ENCODE results near the gene THRB.

DNA sequence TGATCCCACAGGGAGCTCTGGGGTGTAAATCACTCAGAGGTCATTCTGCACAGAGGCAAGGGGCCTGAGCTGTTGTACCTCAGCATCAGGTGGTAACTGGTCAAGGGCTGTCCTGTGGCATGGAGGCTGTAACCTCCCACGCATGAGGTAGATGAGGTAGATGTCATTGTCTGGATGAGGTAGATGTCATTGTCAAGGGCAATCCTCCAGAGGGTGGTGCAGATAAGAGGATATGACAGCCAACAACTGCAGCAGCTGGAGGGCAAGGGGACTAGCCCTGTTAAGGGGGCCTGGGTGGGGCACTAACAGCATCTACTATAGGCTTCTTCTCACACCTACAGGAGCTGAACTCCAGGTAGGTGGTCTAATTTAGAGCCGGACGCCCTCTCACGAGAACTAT lies 55.6 kb downstream of the THRB start:
- no peak for TF ChIP-seq TEAD4 (CRISPR knock-in tag; IDR thresholded peaks at IDR 0.05)
- no peak for TF ChIP-seq IRF2 (CRISPR knock-in tag; IDR thresholded peaks at IDR 0.05; ENCODE audit: borderline replicate concordance, low read depth)
- TF ChIP-seq, protein P1, sequence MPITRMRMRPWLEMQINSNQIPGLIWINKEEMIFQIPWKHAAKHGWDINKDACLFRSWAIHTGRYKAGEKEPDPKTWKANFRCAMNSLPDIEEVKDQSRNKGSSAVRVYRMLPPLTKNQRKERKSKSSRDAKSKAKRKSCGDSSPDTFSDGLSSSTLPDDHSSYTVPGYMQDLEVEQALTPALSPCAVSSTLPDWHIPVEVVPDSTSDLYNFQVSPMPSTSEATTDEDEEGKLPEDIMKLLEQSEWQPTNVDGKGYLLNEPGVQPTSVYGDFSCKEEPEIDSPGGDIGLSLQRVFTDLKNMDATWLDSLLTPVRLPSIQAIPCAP (CRISPR knock-in tag; IDR thresholded peaks at IDR 0.05): no peak
